GM21447 (cell line): Measurements from ENCODE around the gene ENTR1.
"Not testable (repeated sequence)": the region's sequence is repeated elsewhere in the genome, so short reads cannot be mapped to it uniquely, and the experiment has no call there.

ENCODE experiments used
- ATAC-seq: cut with Tn5 transposase; IDR thresholded peaks from one replicate; pipeline ENCODE4 v1.9.1; 2021; ENCODE audit not compliant: unreplicated experiment

The ENTR1 gene

DNA sequence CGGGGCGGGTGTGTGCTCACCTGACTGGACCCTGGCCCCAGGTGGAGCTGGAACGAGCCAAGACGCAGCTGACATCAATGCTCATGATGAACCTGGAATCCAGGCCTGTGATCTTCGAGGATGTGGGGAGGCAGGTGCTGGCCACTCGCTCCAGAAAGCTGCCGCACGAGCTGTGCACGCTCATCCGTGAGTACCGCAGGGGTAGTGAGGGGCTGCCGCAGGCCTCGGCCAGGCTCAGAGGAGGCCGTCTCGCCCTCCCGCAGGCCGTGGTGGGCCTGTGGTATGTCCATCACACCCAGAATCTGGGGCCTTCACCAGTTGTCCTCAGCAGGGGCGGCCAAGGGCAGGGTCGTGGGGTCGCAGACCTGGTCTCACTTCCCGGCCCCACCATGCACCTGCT, 11.4 kb upstream of the ENTR1 start:
- no peak for ATAC-seq

DNA sequence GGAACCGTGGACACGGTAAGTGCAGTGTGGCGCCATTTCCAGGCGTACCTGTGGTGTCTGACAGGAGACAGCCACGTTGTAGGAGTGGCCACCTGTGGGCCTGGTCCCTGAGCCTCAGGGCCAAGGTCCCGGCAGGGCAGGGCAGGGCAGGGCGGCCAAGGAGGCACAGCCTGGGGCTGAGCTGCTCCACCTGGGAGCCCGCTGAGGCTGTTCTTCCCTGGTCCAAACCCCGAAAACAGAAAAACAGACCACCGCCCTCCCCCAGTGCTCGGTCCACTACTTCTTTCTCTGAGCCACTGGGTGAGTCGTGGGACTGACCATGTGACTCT, 8.6 kb upstream of the ENTR1 start:
- ATAC-seq = no peak

DNA sequence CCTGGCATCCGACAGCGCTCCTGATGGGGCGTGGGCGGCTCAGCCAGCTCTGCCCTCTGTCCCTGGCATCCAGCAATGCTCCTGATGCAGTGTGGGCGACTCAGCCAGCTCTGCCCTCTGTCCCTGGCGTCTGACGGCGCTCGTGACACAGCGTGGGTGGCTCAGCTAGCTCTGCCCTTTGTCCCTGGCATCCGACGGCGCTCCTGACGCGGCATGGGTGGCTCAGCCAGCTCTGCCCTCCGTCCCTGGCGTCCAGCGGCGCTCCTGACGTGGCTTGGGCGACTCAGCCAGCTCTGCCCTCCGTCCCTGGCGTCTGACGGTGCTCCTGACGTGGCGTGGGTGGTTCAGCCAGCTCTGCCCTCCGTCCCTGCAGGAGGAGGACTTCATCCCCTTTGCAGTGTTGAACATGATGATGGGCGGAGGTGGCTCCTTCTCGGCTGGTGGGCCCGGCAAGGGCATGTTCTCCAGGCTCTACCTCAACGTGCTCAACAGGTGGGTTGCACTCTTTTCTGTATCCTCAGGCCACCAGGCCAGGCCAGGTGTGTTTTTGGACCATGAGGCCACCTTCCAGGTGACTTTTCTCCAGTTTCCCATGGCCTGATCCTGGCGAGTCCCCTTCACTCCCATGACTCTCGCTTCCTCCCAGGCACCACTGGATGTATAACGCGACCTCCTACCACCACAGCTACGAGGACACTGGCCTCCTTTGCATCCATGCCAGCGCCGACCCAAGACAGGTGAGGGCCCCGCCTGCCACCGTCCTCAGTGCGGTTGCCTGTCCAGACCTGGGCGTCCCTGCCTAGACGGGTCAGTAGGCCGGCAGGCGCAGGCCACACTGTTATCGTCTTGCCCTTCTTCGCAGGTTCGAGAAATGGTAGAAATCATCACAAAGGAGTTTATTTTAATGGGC, 8.0 kb upstream of the ENTR1 start:
- no peak for ATAC-seq

DNA sequence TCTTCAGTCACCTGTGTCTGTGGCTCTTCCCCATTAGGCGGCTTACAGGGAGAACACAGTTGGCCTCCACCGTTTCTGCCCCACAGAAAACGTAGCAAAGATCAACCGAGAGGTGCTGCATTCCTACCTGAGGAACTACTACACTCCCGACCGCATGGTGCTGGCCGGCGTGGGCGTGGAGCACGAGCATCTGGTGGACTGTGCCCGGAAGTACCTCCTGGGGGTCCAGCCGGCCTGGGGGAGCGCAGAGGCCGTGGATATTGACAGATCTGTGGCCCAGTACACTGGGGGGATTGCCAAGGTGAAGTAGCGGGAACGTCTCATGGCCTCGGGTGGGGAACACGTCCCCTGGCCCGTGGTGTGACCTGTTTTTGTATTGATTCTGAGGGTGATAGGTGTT, 6.5 kb upstream of the ENTR1 start:
- no peak for ATAC-seq

DNA sequence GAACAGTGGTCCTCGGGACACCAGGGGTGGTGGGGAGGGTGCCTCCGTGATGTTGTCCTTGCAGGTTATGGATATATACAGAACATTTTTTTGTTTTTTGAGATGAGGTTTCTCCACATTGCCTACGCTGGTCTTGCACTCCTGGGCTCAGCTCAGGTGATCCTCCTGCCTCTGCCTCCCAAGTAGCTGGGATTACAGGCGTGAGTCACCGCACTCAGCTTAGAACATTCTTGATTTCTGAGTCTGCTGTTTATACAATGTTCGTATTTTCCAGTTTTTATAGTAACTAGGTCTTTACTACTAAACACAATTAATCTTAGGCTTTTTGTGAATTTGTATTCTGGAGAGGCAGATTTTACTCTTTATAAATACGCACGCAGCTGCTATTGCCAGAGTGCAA, 6.0 kb upstream of the ENTR1 start:
- ATAC-seq = no peak

DNA sequence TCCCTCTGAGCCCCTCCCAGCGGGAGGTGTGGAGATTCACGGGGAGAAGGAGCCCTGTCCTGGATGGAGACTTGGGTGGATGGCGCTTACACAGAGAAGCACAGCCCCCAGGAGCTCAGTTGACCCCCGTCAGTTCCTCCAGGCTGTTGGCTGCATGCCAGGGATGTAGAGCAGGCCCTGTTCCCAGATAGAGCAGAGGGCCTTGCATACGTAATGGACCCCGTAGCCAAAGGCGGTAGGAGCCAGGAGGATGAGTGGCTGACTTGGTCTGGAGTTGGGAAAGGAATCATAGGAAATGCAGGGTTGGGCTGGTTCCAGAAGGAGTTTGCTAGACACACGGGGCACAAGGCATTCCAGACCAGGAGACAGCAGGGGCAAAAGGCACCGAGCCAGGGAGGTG, 2.5 kb upstream of the ENTR1 start:
- ATAC-seq = no peak

DNA sequence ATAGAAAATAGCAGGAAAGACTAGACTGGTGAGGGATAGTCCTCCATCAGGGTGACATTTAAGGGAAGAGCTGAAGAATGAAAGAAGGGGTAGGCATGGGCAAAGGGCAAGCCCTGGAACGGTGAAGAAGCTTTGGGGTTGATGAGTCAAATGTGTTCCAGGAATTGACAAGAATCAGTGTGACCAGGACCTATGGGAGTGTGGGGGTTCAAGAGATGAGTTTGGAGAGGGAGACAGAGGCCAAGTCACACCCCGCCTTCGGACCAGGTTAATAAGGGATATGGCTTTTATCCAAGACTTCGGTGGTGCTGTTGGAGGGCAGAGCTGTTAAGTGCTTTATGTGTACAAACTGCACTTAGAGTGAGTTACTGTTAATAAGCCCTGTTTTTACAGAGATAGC, 964 bp upstream of the ENTR1 start:
- no peak for ATAC-seq

DNA sequence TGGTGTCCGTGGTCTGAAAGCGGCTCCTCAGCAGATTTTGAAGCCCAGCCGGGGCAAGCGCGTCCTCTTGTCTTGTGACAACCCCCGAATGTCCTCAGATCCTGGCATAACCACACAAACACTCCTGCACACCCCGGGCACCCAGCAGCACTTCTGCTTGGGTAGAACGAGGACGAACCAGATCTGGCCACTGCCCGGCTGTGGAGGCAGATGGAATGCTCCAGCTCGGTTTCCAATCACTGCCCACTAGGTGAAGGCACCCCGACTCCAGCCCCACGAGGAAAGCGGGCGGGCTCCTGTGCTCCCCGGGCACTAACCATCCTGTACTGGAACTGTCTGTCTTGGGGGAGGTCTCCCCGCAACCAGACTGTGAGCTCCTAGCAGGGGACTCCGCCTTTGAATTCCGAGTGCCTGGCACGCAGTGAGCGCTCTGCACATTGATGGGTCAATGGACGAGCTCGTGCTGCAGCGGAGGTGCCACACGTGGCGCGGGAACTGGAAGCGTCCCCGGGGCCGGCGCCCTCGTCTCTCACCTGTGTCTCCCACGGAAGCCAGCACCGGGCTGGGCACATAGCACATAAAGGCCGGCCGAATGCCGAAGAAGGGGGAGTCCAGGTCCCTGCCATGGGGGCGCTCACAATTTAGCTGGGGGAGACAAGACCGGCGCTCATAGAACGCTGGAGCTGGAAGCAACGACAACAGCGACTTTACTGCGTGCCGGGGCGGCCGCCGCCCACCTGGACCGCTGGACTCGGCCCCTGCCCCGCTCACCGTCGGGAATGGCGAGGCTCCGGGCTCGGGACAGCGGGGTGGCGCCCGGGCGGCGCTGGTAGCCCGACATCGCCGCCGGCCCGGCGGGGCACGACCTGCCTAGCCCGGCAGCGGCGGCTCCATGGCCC, 608 bp downstream of the ENTR1 start:
- ATAC-seq = peak; percentile 23

DNA sequence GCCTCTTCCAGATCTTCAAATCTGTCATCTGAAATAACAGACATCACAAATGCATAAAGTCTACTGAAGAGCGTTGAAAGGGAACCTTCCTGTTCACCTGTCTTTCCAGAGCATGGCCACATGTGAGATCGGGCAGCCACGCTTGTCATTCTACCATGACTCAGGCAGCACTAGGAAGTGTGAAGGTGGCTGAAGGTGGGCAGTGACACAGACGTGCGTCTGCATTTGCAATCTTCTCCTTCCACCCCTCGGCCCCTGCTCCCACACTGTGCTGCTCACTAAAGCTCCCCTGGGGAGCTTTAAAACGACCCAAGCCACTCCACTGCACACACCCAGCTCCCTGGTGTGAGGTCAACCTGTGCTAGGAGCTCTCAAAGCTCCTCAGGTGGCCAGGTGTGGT, 2.5 kb downstream of the ENTR1 start:
- ATAC-seq = no peak

DNA sequence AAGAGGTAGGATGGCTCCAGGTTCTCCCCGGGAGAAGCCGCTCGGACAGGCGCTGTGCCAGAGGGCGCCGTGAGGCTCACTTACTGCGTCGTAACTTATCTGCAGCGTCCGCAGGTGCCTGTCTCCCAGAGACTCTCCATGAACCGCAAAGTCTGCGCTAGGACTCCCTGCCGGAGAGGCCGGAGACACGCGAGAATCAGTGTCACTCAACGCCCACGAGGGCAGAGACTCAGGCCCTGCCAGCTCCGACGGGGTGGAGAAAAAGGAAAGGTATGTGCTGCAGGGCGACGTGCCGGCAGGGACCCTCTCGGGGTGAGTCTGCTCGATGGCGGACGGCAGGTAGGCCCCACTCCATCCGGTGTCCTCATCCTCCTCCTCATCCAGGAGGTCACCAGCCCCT, 3.4 kb downstream of the ENTR1 start:
- ATAC-seq = not testable (repeated sequence)

DNA sequence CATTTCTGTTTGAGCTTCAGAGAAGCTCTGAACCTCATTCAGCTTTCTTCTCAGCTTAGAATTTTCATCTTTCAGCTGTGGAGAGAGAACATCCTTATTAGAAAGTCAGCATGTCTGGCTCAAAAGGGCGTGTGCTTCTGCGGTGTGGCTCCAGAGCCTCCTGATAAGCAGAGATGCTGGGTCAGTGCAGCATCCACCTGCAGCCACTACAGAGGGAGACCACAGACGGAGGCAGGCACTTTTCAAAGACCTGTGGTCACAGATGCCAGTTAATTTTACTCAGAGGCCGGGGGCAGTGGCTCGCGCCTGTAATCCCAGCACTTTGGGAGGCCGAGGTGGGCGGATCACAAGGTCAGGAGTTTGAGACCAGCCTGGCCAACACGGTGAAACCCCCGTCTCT, 4.5 kb downstream of the ENTR1 start:
- ATAC-seq = not testable (repeated sequence)

DNA sequence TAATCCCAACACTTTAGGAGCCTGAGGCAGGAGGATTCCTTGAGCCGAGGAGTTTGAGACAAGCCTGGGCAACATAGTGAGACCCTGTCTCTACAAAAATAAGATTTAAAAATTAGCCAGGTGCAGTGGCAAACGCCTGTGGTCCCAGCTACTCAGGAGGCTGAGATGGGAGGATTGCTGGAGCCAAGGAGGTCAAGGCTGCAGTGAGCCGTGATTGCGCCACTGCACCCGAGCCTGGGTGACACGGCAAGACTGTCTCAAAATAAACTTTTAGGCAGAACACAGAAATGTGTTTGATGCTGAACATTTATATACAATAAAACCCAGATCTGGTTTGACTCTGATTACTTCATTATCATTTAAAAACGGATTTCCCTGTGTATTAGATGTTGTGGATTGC, 4.9 kb downstream of the ENTR1 start:
- no peak for ATAC-seq

DNA sequence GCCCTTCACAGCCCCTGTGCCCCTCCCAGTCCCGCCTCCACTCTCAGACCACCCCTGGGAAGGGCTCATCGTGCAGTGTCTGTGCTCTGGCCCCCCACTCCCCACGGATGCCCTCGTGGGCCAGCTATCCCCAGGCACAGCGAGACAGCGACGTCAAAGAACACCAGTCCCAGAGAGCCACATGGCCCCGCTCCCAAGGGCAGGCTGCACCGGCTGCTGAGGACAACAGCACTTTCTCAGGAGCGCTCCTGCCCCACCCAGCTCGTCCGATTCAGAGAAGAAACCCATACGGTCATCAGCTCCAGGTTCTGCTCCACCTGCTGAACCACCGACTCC, 5.6 kb downstream of the ENTR1 start:
- no peak for ATAC-seq

DNA sequence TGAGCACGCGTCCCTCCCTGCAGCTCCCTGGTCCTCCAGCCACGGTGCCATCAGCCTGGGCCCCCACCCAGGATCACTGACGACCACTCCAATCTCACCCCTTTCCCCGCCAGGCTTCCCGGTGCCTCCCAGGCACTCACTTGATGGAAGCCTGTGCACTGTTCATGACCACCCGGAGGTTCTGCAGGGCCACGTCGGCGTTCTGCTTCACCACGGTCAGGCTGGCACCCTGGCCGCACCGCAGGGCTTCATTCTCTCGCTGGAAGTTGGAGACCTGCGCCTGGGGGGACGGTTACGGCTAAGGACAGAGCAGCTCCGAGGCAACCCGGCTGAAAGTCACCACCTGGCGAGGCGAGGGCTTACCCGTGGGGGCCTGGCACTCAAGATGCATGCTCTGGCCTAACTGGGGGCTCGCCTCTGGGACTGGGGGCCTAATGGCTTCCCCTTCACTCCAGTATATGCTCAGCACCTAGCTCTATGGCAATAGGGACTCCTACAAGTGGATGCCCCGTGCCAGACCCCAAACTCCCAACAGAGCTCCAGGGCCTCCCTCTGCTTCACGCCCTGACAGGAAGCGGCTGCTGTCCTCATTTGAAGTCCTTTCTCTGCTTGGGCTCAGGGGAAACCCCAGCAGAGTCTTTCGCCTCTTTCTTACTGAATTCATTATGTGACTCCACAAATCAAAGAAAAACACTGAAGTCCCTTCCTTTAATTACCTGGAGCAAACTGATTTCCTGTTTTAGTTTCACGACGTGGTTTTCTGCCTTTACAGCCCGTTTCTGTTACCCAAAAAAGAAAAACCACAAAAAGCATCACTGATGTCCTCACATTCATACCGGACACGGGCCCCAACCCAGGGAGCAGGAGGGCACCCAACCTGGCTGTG, 6.3 kb downstream of the ENTR1 start:
- ATAC-seq = no peak

DNA sequence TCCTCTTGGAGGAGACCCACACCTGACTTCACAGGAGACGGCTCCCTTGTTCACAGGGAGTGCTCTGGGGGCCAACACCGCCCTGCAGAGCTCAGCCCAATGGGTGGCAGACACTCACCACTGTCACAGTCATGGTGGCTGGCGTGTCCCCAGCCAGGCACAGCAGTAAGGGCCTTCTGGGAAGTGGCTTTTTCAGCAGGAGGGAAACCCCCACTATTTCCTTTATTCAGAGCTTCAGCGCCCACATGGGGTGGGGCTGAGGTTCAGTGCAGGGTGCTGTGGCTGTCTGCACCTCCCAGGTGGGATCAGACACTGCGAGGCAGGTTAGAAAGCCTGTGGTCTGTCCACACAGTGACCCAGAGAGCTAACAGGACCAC, 6.9 kb downstream of the ENTR1 start:
- no peak for ATAC-seq

DNA sequence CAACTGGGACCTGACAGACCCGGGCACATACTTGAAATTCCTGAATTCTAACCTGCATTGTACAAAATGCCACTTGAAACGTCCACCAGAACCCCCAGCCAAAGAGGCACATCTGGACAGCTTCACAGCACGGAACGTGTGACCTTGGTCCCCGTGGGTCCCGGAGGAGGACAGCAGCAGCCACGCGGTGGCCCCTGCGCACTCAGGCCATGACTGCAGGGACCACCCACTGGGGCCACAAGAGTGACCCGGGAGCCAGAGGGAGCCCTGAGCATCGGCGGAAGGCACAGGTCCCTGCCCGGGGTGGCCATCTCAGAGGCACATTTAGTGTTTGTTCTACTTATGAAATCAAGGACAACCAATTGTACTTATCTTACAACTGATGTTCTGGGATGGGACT, 8.3 kb downstream of the ENTR1 start:
- no peak for ATAC-seq

DNA sequence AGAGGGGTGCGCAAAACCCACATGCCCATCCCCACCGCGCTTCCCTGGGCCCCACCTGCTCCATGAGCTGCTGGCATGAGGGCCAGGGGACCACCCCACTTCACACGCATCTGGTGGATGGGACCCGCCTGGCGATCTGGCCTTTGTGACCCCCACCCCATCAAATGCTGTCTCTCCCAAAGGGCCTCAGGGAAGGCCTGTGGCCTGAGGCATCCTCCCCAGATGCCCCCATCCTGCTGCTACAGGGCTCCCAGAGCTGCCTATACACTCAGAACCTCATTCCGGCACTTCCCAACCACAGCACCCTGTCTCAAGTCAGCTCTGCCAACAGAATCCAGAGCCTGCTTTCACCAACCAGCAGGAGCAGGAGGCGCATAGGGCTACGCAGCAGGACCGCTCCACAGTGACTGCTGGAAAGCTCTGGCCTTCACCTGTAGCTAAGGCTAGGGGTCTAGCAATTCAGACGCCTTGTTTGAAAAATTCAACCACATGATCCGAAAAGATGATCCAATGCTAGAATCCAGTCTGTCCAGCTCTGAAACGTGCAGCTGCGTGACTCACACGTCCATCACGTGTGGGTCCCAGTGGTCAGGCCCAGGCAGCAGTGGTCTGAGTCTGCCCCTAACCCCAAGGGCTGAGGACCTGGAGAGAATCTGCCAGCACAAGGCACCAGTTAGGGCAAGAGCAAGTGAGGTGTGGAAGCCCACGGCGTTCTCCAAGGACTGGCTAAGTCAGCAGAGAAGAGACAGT, 9.1 kb downstream of the ENTR1 start:
- ATAC-seq = no peak

DNA sequence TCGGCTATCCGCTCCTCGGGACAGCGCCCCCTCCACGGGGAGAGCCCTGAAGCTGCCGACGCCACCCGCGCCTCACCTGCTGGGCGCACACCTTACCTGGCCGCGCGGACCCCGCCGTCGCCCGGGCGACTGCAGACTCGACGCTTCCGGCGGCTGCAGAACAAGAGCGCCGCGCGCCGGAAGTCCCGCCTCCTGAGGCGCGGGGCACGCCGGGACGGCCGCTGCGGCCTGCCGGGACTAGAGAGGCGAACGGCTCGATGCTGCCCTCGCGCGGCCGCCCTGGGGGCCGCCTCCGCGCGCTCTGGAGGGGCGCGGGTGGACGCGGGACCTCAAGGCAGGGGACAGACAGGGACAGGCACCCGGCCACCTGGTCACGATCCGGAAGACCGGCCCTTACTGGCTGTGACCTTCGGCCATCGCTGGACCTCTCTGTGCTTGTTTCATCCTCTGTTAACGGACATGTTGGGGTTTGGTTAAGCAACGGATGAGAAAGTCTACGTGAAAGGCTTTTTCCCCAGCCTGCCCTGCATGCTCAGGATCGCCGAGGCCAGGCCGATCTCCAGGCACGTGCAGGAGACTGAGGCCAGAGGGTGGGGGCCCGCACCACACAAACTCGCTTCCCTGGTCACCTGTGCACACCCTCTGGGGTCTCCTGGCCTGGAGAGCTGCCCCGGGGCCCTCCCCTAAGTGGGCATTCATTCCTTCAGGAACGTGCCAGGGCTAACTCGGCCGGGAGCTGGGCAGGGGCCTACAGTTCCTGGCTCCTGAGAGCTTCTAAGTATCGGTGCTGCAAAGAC, 10.2 kb downstream of the ENTR1 start, which contains the start of gene SNAPC4:
SNAPC4 (minus strand) TSS at position 133 of the 797 bp plus-strand sequence. CDS start 1,742 bp downstream, outside the sequence.
- peak; percentile 57 for ATAC-seq

DNA sequence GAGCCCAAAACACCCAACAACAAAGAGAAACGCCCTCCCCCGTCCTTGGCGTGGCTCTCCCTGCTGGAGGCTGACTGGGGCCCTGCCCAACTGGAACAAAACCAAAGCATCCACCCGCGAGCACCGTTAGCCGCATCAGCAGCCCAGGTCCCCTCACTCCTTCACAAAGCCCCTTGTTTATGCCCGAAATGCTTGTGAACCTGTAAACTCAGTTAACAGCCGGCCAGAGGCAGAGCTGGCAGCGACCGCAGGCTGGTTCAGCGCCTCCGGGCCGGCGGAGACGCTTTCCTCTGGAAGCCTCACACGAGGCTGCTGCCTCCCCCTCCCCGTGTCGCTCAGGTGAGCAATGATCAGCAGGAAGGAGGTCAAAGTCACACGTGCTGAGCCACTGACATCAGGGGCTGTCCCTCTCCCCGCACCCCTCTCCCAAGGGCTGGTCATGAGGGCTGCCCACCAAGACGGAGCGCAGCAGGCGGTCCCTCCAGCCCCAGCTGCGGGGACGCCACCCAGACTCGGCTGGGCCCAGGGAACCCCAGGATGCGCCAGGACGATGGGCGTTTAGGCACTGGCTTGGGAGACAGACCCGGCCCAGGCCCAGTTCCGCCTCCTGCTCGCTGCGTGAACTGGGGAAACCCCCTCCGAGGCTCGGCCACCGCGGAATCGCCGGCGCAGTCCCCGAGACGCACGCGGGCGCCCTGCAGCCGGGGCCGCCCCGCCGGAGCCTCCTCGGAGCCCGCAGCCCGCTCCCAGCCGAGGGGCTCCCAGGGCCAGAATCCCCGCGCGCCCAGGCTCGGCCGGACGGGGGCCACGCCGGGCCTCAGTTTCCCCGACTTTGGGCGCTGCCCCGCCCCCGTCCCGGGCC, 11.0 kb downstream of the ENTR1 start:
- ATAC-seq = peak; percentile 27
